ENCODE measurements around the gene ZNF524. TPM values are rescaled to one million over a fixed set of nuclear protein-coding genes. Genes with fewer than 3 reads are reported as not detected.

The ZNF524 gene
- total RNA-seq, 1 donor from 2014 or later: 9.3 TPM

DNA sequence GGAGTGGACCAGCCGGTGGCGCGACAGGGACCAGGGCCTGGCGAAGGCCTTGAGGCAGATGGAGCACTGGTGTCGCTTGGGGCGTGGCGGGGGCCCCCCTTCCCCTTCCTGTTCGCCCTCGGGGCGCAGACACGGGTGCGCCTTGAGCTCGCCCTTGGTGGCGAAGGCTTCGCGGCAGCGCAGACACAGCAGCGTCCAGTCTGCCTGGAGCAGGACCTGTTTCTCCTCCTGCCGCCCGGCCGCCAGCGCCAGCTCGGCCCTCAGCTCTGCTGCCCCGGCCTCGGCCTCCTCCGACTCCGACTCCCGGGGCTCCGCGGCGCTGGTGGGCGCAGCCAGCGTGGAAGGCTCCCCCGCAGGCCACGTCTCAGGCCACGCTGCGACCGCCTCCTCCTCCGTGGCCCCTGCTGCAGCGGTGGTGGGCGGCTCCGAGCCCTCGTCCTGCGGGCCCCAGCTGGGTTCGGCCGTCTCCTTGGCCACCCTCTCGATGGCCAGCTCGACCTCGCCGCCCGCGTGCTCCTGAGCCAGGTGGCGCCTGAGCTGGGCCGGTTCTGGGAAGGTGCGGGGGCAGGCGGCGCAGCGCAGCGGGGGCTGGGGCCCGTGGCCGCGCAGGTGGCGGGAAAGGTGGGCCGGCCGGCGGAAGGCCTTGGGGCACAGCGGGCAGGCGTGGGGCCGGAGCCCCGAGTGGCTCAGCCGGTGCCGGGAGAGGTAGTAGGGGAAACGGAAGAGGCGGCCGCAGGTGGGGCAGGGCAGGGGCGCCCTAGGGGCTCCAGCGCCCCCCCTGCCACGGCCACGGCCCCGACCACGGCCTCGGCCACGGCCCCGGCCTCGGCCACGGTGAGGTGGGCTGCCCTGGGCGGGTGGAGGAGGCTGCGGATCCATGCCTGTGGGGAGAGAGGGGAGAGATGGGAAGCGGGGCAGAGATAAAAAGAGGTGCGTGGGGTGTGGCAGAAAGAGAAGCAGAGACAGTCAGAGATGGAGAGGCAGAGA is 21.0 kb upstream of the ZNF524 start:
- Mint-ChIP-seq H3K4me1 (ENCODE audit: unreplicated experiment) (peaks cover 24% of the 10 kb centered on the region), H3K27ac (ENCODE audit: unreplicated experiment) (peak overlapping the region; percentile 89), H3K36me3 (ENCODE audit: low read depth, unreplicated experiment) (peaks cover 23% of the 10 kb centered on the region), H3K4me3 (ENCODE audit: unreplicated experiment) (peak overlapping the region; percentile 98), H3K9me3 (ENCODE audit: unreplicated experiment) (no peaks in the 10 kb centered on the region), H3K27me3 (ENCODE audit: unreplicated experiment) (peaks cover 7% of the 10 kb centered on the region)
- TF ChIP-seq, protein P1, sequence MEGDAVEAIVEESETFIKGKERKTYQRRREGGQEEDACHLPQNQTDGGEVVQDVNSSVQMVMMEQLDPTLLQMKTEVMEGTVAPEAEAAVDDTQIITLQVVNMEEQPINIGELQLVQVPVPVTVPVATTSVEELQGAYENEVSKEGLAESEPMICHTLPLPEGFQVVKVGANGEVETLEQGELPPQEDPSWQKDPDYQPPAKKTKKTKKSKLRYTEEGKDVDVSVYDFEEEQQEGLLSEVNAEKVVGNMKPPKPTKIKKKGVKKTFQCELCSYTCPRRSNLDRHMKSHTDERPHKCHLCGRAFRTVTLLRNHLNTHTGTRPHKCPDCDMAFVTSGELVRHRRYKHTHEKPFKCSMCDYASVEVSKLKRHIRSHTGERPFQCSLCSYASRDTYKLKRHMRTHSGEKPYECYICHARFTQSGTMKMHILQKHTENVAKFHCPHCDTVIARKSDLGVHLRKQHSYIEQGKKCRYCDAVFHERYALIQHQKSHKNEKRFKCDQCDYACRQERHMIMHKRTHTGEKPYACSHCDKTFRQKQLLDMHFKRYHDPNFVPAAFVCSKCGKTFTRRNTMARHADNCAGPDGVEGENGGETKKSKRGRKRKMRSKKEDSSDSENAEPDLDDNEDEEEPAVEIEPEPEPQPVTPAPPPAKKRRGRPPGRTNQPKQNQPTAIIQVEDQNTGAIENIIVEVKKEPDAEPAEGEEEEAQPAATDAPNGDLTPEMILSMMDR (IDR thresholded peaks at IDR 0.05; ENCODE audit: unreplicated experiment): no peak
- DNase-seq (ENCODE audit: low spot score): no peak

DNA sequence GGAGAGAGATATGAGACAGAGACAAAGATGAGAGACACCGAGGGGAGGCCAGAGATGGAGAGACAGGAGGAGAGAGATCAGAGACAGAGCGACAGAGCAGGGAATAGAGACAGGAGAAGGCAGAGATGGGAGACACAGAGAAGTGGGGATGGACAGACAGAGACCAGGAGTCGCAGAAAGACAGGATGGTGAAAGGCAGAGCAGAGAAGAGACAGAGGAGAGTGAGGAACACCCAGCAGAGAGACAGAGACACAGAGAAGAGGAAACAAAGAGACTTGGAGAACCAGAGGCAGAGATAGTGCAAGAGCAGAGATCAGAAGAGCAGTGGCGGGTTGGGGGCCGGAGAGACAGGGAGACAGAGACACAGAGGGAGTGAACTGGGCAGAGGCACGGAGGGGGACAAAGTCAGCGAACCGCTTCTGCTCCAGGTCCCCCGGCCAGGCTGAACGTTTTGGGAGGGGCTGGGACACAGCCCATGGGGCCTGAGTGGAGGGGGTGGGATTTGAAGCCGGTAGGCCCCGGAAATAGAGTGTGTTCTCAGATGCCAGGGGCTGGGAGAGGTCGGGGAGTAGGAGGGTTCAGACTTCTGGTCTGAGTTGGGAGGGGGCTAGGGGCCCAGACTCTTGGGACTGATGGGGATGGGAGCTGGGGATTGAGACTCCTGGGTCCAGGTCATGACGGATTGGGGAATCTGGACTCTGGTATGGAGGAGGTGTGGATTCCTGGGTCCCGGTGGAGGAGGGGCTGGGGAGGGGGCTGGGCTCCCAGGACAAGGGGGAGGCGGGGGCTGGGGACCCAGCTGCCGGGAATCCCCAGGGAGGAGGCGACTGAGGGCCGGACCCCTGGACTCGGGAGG is 20.1 kb upstream of the ZNF524 start:
- H3K4me1 Mint-ChIP-seq (ENCODE audit: unreplicated experiment): peaks cover 24% of the 10 kb centered on the region
- TF ChIP-seq, protein P1 (IDR thresholded peaks at IDR 0.05; ENCODE audit: unreplicated experiment): no peak
- peak overlapping the region; percentile 98 for H3K4me3 Mint-ChIP-seq (ENCODE audit: unreplicated experiment)
- peak overlapping the region; percentile 89 for H3K27ac Mint-ChIP-seq (ENCODE audit: unreplicated experiment)
- peaks cover 7% of the 10 kb centered on the region for H3K27me3 Mint-ChIP-seq (ENCODE audit: unreplicated experiment)
- no peak for DNase-seq (ENCODE audit: low spot score)
- no peaks in the 10 kb centered on the region for H3K9me3 Mint-ChIP-seq (ENCODE audit: unreplicated experiment)
- peaks cover 23% of the 10 kb centered on the region for H3K36me3 Mint-ChIP-seq (ENCODE audit: low read depth, unreplicated experiment)

- TF ChIP-seq, protein P1 (IDR thresholded peaks at IDR 0.05; ENCODE audit: unreplicated experiment): no peak
- peak within 1 kb of the TSS; percentile 98 for H3K4me3 Mint-ChIP-seq (ENCODE audit: unreplicated experiment)
- peaks cover 27% of the 10 kb centered on the region for H3K36me3 Mint-ChIP-seq (ENCODE audit: low read depth, unreplicated experiment)
- H3K9me3 Mint-ChIP-seq (ENCODE audit: unreplicated experiment): no peaks in the 10 kb centered on the region
- peak; percentile 83 for DNase-seq (ENCODE audit: low spot score)
- peak within 1 kb of the TSS; percentile 89 for H3K27ac Mint-ChIP-seq (ENCODE audit: unreplicated experiment)
- peaks cover 28% of the 10 kb centered on the region for H3K4me1 Mint-ChIP-seq (ENCODE audit: unreplicated experiment)
- peaks cover 12% of the 10 kb centered on the region for H3K27me3 Mint-ChIP-seq (ENCODE audit: unreplicated experiment)
Measured at GRCh38 chr19:55580628-55581144, 19.4 kb upstream of the ZNF524 start, which contains the start of gene ZNF579. Gene ZNF579 (minus strand): TSS chr19:55580848. CDS start chr19:55579639, 1,209 bp downstream.

GRCh38 chr19:55581145-55581822 is 18.8 kb upstream of the ZNF524 start:
- peak overlapping the region; percentile 98 for H3K4me3 Mint-ChIP-seq (ENCODE audit: unreplicated experiment)
- H3K27me3 Mint-ChIP-seq (ENCODE audit: unreplicated experiment): peaks cover 13% of the 10 kb centered on the region
- TF ChIP-seq, protein P1 (IDR thresholded peaks at IDR 0.05; ENCODE audit: unreplicated experiment): no peak
- DNase-seq (ENCODE audit: low spot score): no peak
- peaks cover 22% of the 10 kb centered on the region for H3K36me3 Mint-ChIP-seq (ENCODE audit: low read depth, unreplicated experiment)
- no peaks in the 10 kb centered on the region for H3K9me3 Mint-ChIP-seq (ENCODE audit: unreplicated experiment)
- H3K27ac Mint-ChIP-seq (ENCODE audit: unreplicated experiment): peak overlapping the region; percentile 76
- H3K4me1 Mint-ChIP-seq (ENCODE audit: unreplicated experiment): peaks cover 25% of the 10 kb centered on the region

All from endothelial cell (in vitro differentiated cells).